ENCODE results near the gene CLBA1. TPM values are rescaled to one million over a fixed set of nuclear protein-coding genes. Genes with fewer than 3 reads are reported as not detected.

CLBA1 gene
- polyA plus RNA-seq, 1 donor: 25.0 TPM

DNA sequence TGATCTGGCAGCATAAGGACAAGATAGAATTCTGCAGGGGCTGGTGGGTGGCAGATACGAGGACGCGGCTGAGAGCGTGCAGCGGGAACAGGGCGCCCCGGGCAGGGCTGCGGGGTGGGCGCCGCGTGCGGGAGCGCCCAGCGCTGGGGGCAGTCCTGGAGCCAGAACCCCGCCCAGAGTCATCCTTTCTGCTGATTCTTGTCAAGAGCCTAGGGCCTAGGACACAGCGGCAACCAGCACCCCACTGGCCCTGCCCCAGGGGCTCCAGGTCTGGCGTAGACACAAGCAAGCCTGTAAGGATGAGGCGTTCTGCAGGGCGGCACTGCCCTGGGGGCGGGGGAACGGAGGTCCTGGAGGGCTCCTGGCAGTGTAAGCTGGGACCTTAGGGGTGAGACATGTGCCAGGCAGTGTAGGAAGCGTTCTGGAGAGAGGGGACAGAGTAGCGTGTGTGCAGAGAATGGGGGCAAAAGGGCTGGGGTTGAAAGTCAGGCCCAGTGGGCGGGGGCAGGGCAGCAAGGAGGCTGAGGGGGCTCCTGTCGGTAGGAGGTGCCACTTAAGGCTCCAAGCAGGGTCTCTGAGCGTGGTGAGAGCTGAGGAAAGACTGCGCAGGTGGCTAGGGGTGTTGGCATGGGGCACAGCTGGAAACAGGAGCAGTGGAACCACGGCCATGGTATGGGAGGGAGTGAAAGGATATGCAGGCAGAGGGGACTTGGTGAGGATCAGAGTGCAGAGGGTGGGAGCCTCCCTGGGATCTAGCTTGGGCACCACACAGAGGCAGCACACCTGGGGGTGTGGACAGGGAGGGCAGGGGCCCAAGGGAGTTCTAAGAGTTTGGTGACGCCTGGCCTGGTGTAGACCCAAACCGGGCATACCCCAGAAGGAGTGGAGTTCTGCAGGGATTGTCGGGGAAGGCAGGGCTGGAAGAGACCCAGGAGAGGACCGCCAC lies 6.6 kb upstream of the CLBA1 start:
- no peak for DNase-seq

DNA sequence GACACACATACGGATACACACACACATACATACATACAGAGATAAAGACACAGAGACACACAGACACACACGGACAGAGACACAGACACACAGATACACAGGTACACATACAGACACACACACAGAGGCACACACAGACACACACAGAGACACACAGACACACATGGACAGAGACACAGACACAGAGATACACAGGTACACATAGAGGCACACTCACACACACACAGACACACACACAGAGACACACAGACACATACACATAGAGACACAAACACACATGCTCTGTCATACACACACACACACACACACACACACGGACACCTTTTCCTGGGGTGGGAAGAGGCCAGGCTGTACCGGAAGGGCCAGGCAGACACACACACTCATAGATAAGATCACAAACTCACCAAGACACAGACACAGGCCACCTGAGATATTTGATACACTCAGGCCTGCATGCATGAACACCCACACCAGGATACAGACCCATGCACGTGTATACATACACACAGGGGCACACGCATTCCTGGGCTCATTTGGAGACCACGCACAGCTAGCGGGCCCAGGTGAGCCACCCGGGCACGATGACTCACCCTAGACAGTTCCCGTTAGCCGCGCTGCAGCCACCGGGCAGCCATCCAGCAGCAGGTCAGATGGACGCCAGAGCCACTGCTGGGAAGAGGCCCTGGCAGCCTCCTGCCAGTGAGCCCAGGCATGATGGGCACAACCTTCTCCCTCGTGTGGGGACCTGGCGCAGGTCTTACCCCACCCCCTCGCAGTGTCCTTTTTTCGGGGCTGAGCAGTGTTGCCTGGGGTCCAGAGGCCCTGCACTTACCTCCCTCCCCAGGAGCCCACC lies 5.6 kb upstream of the CLBA1 start:
- no peak for DNase-seq

DNA sequence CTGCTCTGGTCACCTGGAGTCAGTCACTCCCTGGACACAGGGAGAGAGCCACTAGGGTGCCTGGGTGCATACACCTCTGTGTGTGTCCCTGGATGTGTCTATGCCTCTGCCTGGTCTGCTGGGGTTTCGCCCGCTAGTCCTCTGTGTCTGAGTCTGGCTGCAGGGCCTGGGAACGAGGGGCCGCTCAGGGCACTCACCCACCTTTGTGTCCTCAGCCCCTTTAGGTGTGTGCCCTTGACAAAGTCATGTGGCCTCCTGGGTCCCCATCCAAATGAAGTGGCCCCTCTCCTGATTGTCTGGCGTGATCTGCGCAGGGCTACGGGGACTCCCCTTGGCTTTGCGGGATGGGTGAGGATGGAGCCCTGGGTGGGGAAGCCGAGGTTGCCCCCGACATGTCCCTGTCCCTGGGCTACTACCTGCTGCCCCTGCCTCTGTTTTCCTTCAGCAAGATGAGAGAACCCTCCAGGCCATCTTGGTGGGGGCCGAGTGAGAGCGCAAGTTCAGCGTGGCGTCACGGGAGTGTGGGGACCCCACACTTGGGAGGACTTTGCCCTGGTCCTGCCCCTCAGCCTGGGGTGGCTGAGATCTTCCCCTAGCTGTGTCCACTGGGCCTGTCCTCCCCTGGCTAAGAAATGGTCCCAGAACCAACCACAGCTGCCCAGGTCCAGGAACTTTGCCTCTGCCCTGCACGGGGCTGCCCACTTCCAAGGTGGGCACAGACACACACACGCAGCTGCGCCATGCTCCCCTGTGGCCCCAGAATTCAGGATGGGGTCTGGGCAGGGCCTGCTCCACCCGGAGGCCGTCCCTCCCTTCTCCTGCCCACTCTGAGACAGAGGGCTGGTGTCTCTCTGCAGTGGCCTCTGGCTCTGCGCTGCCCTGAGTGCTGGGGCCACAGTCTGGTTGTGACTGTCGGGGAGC lies 4.7 kb upstream of the CLBA1 start:
- DNase-seq: no peak

DNA sequence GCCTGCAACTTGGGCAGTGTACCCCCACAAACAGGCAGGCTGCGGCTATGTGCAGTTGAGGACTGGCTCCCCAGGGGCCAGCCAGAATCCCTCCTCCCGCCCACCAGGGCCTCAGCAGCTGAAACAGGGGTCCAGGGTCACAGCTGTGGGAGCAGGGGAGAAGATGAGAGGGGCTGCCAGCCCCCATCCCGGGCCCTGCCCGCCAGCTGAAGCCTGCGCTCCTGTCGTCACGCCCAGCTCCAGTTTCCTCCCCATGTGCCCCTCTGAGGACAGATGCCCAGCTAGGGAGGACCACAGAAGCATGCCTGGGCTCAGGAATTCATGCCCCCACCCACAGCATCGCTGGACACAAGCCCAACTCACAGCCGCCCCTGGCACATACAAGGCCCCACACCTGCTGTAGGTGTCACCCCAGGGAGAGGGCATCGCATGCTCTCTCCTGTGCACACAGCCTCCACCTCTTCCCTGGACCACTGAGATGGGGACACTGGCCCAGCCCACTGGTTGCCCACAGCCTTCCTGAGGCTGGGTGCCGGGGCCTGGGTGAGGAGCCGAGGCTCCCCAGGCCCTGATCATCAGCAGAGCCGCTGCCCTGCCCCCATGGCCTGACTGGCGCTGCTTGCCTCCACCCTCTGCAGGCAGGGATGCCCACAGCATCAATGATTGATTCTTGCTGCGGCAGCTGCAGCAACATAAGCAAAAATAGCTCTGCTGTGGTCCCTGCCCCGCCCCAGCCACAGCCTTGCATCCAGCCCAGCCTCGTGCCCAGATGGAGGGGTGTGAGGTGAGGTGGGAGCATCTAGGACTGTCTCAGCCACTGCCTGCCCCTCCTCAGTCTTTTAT lies 3.7 kb upstream of the CLBA1 start:
- DNase-seq: no peak

DNA sequence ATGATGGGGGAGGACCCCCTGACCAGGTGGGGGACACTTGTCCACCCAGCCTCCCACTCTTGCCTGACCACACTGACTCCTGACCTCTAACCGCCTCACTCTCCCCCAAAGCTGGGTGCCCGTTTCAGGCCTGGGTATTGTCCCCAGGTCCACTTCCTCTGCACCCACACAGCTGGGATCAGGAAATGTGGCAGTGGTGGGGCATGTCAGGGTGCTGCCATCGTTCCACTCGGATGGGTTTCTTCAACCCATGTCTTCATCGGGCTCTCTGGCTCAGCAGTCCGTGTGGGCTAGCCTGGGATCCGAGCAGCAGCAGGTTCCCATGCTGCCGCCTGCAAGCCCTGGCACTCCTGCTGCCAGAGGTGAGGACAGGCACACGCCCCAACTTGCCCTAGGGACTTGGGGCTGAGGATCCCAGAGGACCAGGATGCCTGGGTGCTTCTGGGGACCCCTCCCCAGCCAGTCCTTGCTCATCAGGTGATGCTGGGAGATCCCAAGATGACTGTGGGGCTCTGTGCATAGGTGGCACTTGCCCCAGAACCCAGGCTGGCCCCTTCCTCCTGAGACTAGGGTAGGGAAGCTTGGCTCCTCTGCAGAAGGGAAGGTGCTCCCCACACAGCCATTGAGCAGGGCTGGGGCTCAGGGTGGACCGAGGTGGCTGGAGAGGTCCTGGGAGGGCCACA lies 2.9 kb upstream of the CLBA1 start:
- no peak for DNase-seq

DNA sequence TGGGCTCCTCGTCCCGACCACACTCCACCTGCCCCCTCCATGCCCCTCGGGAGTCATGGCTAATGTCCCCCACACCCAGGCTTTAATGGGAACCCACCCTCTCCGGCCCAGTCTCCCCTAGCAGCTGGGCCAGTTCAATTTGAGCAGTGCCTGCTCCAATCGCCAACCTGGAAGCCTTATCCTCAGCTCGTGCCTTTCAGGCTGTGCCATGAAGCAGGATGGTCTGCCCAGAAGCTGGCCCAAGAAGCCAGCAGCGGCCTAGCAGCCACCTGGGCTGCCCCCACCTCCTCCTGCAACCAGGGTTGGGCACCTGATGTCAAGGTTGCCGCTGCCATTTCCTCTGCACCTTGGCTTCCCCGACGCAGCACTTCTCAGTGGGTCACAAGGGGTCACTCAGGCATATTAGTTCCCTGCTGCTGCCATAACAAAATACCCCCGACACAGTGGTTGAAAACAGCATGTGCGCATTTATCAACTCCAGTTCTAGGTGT lies 2.3 kb upstream of the CLBA1 start:
- no peak for DNase-seq

DNA sequence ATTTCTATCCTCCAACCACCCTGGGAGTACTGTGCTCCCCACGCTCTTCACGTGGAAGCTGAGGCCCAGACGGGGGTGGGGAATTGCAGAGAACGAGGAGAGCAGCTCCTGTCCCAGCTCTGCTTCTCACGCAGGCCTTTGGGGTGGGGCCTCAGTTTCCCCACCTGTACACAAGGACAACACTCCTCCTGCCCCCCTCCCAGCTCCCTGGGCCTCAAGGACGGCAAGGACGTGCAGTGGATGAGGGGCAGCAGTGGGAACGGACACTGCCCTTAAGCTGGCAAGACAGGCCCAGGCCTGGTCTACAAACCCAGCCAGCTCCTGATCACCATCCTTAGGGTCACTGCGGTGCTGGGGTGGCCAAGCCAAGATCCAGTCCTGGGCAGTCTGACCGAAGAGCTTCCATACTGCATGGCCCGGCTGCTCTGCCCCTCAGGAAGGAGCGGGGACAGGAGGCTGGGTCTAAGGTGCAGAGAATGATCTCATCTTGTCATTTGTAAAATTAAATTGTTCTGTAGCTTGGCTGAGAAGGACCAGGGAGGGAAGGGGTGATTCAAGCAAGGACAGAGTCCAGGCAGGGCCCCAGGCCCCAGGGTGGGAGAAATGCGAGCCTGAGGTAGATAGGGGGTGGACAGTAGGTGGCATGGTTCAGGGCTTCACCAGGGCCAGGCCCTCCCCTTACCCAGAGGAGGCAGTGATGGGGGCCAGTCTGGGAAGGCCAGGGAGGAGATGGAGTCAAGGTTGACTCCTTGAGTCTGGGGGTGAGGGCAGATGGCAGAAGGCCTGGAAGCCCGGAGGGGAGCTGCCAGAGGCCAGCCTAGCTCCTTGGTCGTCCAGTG lies 1.3 kb upstream of the CLBA1 start:
- DNase-seq: no peak

DNA sequence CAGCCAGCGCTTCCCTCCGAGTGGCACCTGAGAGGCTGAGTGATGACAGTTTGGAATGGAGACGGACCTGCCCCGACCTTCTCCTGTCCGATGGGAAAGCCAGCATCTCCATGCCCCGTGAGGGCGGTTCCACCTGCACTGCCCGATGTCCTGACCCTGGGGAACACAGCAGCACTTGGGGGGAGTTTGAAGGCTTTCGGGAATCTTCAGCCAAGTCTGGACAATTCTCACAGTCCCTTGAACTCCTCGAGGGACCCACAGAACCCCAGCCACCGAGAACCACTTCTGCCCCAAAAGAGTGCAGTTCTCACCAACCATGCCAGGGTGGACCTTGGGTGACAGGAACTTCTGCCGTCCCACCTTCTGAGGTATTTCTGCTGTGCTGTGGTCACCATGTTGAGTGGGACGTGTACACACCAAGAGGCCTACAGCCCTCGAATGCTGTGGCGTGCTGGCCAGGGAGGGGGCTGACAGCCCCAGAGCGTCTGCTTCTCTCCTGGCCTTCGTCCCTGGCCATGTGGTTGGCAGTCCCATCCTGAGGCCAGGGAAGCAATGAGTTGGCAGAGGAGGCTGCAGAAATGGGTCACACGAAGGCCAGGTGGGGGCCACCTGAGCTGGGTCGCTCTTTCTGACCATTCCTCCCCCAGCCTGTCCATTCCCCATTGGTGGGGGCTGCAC lies 1.0 kb downstream of the CLBA1 start:
- no peak for DNase-seq

DNA sequence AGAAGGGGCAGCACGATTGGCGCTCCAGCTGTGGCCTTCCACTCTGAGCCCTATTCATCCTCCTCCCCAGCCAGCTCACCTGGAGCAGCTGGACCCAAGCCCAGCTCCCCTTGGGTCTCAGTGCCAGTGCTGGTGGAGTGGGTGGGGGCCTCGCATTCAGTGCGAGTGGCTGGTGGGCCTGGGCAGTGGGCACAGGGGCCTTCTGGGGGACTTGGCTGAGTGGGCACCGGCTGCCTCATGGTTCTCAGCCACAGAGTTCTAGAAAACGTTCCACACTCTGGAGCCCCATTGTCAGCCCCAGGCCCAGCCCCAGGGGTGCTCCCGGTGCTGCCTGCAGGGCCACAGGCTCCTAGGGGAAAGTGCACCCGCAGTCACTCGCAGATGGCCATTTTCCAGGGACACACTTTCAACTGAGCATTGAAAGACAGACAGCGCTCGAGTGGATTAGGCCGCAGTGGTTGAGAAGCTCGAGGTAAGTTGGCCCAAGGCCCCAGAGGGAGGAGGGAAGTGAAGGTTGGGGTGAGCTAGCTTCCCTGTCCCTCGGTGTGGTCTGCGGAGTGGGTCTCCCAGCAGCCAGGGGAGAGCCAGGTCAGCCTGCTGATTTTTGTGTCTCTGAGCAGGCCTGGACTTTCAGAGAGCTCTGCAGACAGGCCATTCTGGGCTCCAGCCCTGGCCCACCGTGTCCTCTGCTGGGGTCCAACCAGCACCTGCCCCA lies 3.8 kb downstream of the CLBA1 start:
- no peak for DNase-seq

DNA sequence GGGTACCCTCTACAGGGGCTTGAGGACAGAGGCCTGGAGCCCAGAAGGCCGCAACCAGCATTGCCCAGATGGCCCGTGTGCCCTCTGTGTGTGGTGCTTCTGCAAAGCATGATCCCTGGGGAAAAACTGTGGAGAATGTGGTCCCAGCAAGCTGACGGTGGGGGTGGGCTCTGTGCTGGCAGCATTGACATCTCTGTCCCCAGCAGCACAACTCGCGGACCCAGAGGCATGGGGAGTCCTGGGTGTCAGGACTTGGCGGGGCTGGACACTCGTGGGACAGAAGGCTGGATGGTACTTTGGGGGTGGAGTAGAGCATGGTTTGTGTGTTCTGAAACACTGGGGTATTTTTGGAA lies 4.3 kb downstream of the CLBA1 start:
- no peak for DNase-seq

DNA sequence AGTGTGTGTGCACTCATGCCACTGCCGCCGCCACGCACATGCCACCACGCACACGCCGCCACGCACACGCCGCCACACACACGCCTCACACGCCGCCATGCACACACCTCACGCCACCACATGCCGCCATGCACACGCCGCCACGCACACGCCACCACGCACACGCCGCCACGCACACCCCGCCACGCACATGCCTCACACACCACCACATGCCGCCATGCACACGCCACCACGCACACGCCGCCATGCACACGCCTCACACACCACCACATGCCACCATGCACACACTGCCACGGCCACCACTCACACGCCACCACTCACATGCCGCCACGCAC lies 6.3 kb downstream of the CLBA1 start:
- DNase-seq: no peak

DNA sequence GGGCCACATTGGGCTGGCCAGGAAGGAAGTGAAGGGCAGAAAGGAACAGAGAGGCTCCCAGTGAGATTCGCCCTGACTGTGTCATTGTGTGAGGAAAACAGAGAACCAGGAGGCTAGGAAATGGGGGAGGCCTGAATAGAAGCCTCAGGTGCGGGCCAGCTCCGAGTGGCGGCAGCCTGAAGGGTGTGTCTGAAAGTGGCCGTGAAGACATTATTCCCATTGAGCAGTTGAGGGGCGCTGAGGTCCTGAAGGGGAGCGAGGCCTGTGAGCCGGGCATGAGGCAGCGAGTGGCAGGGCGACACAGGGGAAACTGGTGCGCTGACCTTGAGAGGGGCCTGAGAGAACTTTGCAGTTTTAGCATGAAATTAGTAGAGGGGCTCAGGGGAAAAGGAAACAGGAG lies 6.9 kb downstream of the CLBA1 start:
- no peak for DNase-seq

DNA sequence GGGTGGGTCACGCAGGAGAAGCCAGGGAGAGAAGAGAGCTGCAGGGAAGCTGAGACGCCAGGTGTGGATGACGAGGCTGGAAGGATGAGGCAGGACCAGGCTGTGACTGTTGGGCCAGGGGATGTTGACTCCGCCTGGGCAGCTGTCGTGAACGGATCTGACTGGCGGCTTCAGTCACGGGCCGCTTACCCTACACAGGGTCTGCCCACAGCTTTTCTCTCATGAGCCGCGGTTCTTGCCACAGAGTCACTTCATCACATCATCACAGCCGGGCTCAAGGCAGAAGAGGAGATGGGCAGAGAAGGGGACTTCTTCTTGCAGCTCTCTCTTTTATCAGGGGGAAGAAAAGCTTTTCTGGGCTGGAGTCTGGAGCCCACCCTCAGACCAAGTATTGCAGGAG lies 7.7 kb downstream of the CLBA1 start:
- no peak for DNase-seq

DNA sequence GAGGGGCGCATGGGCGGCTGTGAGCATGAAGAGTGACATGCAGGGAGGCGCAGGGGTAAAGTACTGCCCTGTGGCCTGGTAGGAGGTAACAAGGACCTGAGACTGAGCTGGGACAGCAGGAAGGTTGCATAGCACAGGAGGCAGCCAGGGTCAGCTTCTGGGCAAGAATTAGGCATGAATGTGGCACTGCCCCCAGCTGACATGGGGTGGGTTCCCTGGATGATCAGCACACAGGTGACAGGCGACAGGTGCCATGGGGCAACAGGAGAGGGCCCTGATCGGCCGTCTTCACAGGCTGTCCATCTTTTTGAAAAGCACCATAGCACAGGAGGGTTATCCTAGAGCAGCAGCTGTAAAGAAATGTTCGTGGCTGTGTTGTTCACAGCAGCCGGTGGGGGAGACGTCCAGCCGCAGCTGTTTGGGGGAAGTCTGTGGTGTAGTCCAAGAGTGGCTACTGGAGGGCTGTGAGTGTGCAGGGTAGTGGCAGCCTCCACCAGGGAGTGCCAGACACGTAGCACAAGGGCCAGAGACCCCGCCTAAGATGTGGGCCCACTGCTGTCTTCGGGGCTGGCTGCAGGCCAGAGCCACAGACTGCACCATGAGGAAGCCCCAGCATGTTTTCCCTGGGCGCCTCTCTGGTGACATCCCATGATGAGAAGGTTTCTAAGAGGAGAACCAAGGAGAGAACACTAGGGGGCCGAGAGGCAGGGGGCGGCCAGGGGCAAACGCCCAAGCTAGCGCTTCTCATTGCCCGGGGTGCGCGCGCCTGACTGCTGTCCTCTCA lies 8.4 kb downstream of the CLBA1 start:
- no peak for DNase-seq

DNA sequence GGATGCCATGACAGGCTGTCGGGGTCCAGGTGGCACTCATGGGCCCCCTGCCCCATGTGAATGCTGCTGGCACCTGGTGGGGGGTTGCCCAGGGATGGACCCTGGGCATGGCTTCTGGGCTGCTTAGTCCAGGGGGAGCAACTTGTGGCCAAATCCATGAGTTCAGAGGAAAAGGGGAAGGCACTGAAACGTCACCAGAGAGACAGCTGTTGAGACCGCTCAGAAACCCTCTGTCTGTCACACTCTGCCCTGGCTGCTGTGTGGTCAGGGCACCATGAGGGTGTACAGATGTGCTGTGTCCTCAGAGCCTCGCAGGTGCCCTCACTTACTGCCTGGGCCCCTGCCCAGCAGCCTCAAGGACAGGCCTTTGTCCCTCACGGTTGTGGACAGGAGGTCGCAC lies 9.4 kb downstream of the CLBA1 start:
- DNase-seq: no peak

DNA sequence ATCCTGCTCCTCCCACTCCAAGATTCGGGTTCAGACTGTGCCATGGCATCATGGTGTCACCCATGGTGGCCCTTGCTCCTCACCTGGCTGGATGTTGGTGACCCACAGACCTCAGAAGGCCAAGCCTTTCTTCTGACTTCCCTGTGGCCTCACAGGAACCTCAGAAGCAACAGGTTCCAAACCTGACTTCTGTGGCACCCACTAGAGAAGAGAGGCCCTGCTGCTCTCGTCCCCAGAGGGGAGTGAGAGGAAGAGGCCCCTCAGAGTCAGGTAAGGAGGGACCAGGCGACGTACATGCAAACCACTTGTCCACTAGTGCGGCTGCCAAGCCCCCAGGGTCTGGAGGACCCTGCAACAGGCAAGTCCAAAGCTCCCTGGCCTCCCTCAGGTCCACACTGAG lies 10.4 kb downstream of the CLBA1 start:
- no peak for DNase-seq

DNA sequence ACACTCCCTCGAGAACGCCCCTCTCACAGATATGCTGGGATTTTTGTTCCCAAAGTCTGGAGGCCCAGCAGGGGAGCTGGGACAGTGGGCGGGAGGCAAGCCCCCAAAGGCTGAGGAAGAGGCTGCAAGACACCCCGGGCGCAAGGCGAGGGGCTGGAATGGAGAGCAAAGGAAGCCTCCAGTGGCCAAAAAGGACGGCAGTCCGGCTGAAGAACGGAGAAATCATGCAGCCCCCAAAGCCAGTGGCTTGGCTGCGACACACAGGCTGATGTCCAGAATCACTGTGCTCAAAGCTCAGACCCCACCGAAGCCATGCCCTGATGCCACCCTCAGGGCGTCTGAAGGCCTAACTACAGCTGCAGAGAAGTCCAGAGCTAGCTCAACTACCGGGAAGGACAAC lies 10.9 kb downstream of the CLBA1 start:
- no peak for DNase-seq

DNA sequence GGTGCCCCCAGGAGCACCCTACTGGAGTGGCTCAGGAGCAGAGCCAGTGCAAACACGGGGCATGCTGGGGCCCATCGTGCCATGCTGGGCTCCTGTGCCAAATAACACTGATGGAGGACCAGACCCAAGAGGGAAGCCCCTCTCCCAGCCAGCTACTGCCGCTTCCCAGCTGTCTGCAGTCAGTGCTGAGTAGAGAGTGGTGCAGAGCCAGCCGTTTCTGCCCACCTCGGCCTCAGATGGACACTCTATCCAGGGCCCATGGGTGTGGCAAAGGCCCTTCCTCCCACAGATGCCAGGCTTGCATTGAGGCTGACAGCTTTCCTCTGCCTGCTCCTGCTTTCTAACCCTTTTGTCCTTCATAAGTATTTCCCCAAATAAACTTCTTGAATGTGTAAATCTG lies 13.2 kb downstream of the CLBA1 start:
- DNase-seq: no peak

All from left kidney (tissue), 2 donors.